Measurements from ENCODE around the gene CYB5R2.

CYB5R2 gene

DNA sequence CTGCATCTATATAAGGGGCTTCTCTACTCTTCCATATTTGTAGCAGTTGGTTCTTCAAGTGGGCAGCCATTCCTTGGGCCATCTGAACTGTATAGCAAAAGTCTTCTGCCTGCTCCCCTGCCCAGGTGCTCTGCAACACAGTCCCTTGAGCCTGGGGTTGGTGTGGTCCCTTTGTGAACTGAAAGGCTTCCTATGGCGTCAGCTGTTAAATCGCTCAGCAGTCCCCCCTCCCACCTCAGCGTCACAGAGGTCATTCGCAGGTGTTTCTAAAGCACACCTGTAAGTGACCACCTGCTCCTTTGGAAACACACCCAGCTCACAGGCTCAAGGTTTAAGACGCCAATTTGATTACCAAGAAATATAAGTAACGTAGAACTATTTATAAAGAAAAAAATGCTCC lies 37.0 kb downstream of the CYB5R2 start:
- no peak for DNase-seq

DNA sequence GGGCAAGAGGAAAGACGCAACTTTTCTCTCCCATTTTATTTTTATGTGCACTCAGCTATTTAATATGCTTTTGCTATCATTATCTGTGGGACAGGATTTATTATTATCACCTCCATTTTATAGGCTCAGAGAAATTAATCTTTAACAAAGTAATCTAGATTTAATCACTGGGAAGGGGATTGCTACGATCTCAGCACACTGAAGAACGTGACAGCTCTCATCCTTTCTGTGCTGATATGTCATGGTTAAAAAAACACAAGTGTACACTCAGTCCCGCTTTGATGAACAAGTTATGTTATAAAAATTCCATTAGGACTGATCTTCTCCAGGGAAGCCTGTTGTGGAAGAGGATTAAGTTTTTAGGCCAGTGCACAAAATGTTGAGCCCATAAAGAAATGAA lies 37.6 kb downstream of the CYB5R2 start:
- no peak for DNase-seq

- DNase-seq, result no peak
Measured at GRCh38 chr11:7635137-7635536, 38.2 kb downstream of the CYB5R2 start.

DNA sequence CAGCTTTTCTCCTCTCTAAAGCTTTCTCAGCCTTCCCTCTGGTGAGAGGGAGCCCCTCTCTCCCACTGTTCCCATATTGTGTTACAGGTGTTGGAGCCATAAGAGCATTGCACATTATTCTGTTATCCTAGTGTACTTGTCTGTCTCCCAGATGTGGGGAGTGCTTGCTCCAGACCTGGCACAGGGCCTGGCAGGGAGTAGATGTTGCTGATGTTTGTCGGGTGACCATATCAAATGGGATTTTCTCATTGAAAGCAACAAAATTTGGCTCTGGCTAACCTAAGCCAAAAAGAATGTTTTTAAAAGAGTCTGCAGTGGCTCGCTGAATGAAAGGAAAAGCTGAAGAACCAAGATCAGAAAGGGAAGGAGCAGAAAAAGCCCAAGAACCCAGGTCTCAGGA lies 41.1 kb downstream of the CYB5R2 start:
- no peak for DNase-seq

DNA sequence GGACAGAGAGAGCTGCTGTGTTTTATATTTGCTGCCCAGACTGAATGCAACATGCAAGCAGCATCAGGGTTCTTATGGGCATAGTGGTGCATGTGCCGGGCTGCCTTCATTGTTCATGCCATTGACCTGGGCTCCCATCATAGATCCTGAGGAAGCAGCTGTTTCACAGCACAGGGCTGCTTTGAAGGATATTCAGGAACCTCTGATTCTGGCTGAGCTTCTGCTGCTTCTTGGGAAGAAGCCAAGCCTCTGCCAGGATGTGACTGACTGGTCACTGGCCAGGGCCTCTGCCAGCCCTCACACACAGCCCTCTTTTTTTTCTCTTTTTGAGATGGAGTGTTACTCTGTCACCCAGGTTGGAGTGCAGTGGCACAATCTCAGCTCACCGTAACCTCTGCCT lies 43.3 kb downstream of the CYB5R2 start:
- no peak for DNase-seq

DNA sequence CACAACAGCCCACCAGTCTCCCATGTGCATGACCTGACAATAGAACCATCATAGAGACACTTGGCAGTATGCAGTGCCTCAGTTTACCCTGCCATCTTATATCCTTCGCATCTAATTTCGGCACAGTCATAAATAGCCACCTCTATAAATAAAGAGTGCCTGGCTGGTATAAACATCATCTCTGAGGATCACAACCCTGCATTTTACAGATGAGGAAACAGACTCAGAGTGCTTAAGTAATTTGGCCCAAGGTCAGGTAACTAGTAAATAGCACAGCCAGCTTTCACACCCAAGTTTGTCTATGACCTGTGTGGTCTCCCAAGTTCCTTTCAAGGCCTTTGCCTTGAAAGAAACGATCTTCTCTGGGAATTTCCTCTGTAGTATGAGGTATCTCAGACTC lies 44.6 kb downstream of the CYB5R2 start:
- DNase-seq, result no peak

GRCh38 chr11:7622721-7623120 lies 50.6 kb downstream of the CYB5R2 start:
- DNase-seq, result no peak

GRCh38 chr11:7621554-7621953 lies 51.7 kb downstream of the CYB5R2 start:
- DNase-seq, result no peak

DNA sequence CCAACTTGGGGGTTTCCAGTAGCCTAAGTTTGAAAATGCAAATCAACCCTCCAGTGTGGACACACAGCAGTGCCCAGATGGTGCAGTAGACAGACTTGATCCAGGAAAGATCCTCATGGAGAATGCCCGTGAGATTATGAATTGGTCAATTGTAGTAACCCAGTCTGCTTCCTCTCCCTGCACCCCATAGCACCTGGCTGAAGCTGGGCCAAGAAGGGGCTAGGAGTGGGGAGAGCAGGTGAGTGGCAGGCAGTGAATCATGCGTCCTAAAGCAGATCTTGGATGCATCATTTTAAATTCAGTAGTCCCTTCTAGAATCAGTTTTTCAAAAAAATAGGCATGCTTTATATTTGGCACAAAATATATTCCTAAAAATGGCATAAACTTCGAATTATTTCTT lies 52.2 kb downstream of the CYB5R2 start:
- DNase-seq, result no peak

DNA sequence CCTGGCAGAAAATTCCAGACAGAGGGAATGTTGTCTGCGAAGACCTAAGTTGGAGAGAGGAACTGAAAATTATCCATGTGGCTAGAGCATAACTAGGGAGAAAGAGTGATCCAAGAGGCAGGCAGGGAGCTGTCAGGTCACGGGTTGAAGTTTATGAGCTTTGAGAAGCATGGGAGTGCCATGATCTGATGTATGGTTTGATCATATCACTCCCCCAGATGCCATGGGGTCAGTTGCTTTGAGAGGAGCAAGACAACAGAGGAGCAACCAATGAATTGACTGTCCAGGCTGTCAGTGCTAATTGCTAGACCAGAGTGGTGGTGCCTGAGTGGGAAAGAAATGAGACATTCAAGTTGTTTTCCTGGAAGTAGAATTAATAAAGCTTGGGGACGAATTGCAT lies 54.0 kb downstream of the CYB5R2 start:
- no peak for DNase-seq

GRCh38 chr11:7617032-7617431 lies 56.3 kb downstream of the CYB5R2 start:
- DNase-seq, result no peak
